HEK293 (cell line): ENCODE results near the gene CDC42.

ENCODE experiments used
- CTCF ChIA-PET: fragments of 350-600 bp; formaldehyde crosslinking; extraction: SDS; loops from one replicate; lab custom pipeline; 2021; ENCODE audit warnings: antibody characterized with exemption; lab: Yijun Ruan, JAX
- POLR2A ChIA-PET: fragments of 300-600 bp; formaldehyde crosslinking; extraction: SDS; loops from one replicate; lab custom pipeline; 2020; ENCODE audit warnings: antibody characterized with exemption, inconsistent platforms; lab: Yijun Ruan, JAX
- H3K27ac ChIP-seq: fragments of 200-500 bp; sonication (Bioruptor generic); 2 replicates; pipeline ENCODE4 v1.5.1; 2014; ENCODE audit warnings: low read depth, low read length, control low read depth, inconsistent platforms; ENCODE audit errors: extremely low read depth
- H3K36me3 ChIP-seq, 2 experiments: fragments of 200-500 bp in 1 of 2; sonication (Bioruptor generic) in 1 of 2; 1 replicate in 1 of 2; 2 replicates in 1 of 2; pipeline ENCODE4 v1.5.1; 2014 to 2017; ENCODE audit warnings: inconsistent platforms in 2 of 2, low read length in 2 of 2; ENCODE audit not compliant: control insufficient read depth in 2 of 2, insufficient read depth in 1 of 2
- H3K4me1 ChIP-seq: fragments of 200-500 bp; sonication (Bioruptor generic); 2 replicates; pipeline ENCODE4 v1.5.1; 2014; ENCODE audit warnings: mild to moderate bottlenecking, low read length, inconsistent platforms; ENCODE audit not compliant: control insufficient read depth, insufficient read depth
- H3K4me3 ChIP-seq: 2 replicates; pipeline ENCODE4 v1.5.1; 2011; ENCODE audit warnings: low read depth, mild to moderate bottlenecking, control low read depth, low read length, moderate library complexity
- H3K9me3 ChIP-seq: fragments of 200-500 bp; sonication (Bioruptor generic); 2 replicates; pipeline ENCODE4 v1.5.1; 2014; ENCODE audit warnings: low read depth, low read length, inconsistent platforms; ENCODE audit not compliant: control insufficient read depth, insufficient read depth
- ATF2 ChIP-seq: fragments of 450-650 bp; formaldehyde crosslinking; IDR thresholded peaks from 2 replicates; pipeline ENCODE4 v1.5.1; 2016; ENCODE audit warnings: missing biosample characterization, missing genetic modification characterization, low read depth
- GLIS2 ChIP-seq: fragments of 450-650 bp; formaldehyde crosslinking; IDR thresholded peaks from 2 replicates; pipeline ENCODE4 v1.5.1; 2016; ENCODE audit warnings: missing biosample characterization, missing genetic modification characterization
- KLF1 ChIP-seq: fragments of 450-650 bp; formaldehyde crosslinking; IDR thresholded peaks from 2 replicates; pipeline ENCODE4 v1.5.1; 2016; ENCODE audit warnings: missing biosample characterization, missing genetic modification characterization
- KLF10 ChIP-seq: fragments of 450-650 bp; IDR thresholded peaks from 2 replicates; pipeline ENCODE4 v1.5.1; 2018; ENCODE audit warnings: missing biosample characterization, mild to moderate bottlenecking, missing genetic modification characterization
- REPIN1 ChIP-seq: fragments of 450-650 bp; formaldehyde crosslinking; IDR thresholded peaks from 2 replicates; pipeline ENCODE4 v1.5.1; 2017; ENCODE audit warnings: missing biosample characterization, missing genetic modification characterization, low read depth
- YY2 ChIP-seq: fragments of 450-650 bp; formaldehyde crosslinking; IDR thresholded peaks from 2 replicates; pipeline ENCODE4 v1.5.1; 2016; ENCODE audit warnings: missing biosample characterization, missing genetic modification characterization
- ZBTB26 ChIP-seq: fragments of 450-650 bp; formaldehyde crosslinking; optimal IDR thresholded peaks from 2 replicates; pipeline ENCODE3; 2016; ENCODE audit warnings: missing biosample characterization, mild to moderate bottlenecking, missing genetic modification characterization
- ZFP37 ChIP-seq: fragments of 450-650 bp; formaldehyde crosslinking; IDR thresholded peaks from 2 replicates; pipeline ENCODE4 v1.5.1; 2016; ENCODE audit warnings: missing biosample characterization, missing genetic modification characterization
- ZNF114 ChIP-seq: fragments of 450-650 bp; formaldehyde crosslinking; IDR thresholded peaks from 2 replicates; pipeline ENCODE4 v1.5.0; 2017; ENCODE audit warnings: missing biosample characterization, missing genetic modification characterization
- ZNF121 ChIP-seq: fragments of 450-650 bp; formaldehyde crosslinking; IDR thresholded peaks from 2 replicates; pipeline ENCODE4 v1.5.1; 2016; ENCODE audit warnings: missing biosample characterization, missing genetic modification characterization
- ZNF140 ChIP-seq: fragments of 450-650 bp; formaldehyde crosslinking; IDR thresholded peaks from 2 replicates; pipeline ENCODE4 v1.5.1; 2016; ENCODE audit warnings: missing biosample characterization, missing genetic modification characterization
- ZNF18 ChIP-seq: fragments of 450-650 bp; formaldehyde crosslinking; IDR thresholded peaks from 2 replicates; pipeline ENCODE4 v1.5.1; 2016; ENCODE audit warnings: missing biosample characterization, missing genetic modification characterization
- ZNF23 ChIP-seq: fragments of 450-650 bp; formaldehyde crosslinking; IDR thresholded peaks from 2 replicates; pipeline ENCODE4 v1.5.1; 2016; ENCODE audit warnings: missing biosample characterization, missing genetic modification characterization, borderline replicate concordance
- ZNF473 ChIP-seq: fragments of 450-650 bp; formaldehyde crosslinking; IDR thresholded peaks from 2 replicates; pipeline ENCODE4 v1.5.1; 2017; ENCODE audit warnings: missing biosample characterization, missing genetic modification characterization
- ZNF561 ChIP-seq: fragments of 450-650 bp; IDR thresholded peaks from 2 replicates; pipeline ENCODE4 v1.5.1; 2018; ENCODE audit warnings: missing biosample characterization, missing genetic modification characterization, borderline replicate concordance
- ZNF626 ChIP-seq: fragments of 450-650 bp; sonication (Bioruptor Pico); formaldehyde crosslinking; IDR thresholded peaks from 2 replicates; pipeline ENCODE4 v1.5.1; 2018; ENCODE audit warnings: missing biosample characterization, missing genetic modification characterization, inconsistent platforms
- ZNF654 ChIP-seq: fragments of 450-650 bp; formaldehyde crosslinking; IDR thresholded peaks from 2 replicates; pipeline ENCODE4 v1.5.1; 2016; ENCODE audit warnings: low read depth, missing biosample characterization, missing genetic modification characterization
- ZNF707 ChIP-seq: fragments of 450-650 bp; formaldehyde crosslinking; IDR thresholded peaks from 2 replicates; pipeline ENCODE4 v1.5.1; 2016; ENCODE audit warnings: missing biosample characterization, missing genetic modification characterization
- ZSCAN18 ChIP-seq: fragments of 450-650 bp; formaldehyde crosslinking; IDR thresholded peaks from 2 replicates; pipeline ENCODE4 v1.5.1; 2016; ENCODE audit warnings: missing biosample characterization, missing genetic modification characterization

Gene CDC42

GRCh38 chr1:22139066-22139594 is 86.6 kb downstream of the CDC42 start:
- H3K4me1 ChIP-seq = no peaks in the 10 kb centered on the region; the same call in 1 of the 2 replicates
- POLR2A ChIA-PET = no interaction called here
- no peak for TF ChIP-seq ZNF654 (tag by site-specific recombination)
- 0 out of 2 replicates have a peak, but pooled peaks have one; percentile 27 for TF ChIP-seq GLIS2 (tag by site-specific recombination)
- no peak for TF ChIP-seq ZNF23 (tag by site-specific recombination)
- H3K36me3 ChIP-seq = no peaks in the 10 kb centered on the region
- H3K4me3 ChIP-seq = no peak overlapping the region
- CTCF ChIA-PET = interaction anchor here (1.9 kb wide), 1 partner anchor 277 kb away, joined by 8 read pairs; no protein-coding TSS in a partner anchor
- H3K27ac ChIP-seq = no peak overlapping the region
- H3K9me3 ChIP-seq = no peaks in the 10 kb centered on the region

- no peak overlapping the region for H3K27ac ChIP-seq
- no peaks in the 10 kb centered on the region for H3K36me3 ChIP-seq
- ChIA-PET CTCF (interaction anchor here (1.6 to 2.6 kb wide), 3 partner anchors 9 to 276 kb away, joined by 4 to 14 read pairs (median 8); no protein-coding TSS in a partner anchor), POLR2A (interaction anchor here (0.6 kb wide), 1 partner anchor 1131 kb away, joined by 3 read pairs; no protein-coding TSS in a partner anchor)
- no peak overlapping the region for H3K4me3 ChIP-seq
- H3K4me1 ChIP-seq = no peaks in the 10 kb centered on the region; the same call in 1 of the 2 replicates
- no peaks in the 10 kb centered on the region for H3K9me3 ChIP-seq
- TF ChIP-seq ZFP37 (tag by site-specific recombination) = no peak
- no peak for TF ChIP-seq ZNF140
- TF ChIP-seq ZSCAN18 (tag by site-specific recombination) = no peak
- no peak for TF ChIP-seq KLF10
- TF ChIP-seq ZNF114 = no peak
- no peak for TF ChIP-seq KLF1 (tag by site-specific recombination)
- no peak for TF ChIP-seq ZNF121 (tag by site-specific recombination)
- no peak for TF ChIP-seq ZBTB26 (tag by site-specific recombination)
- TF ChIP-seq ZNF18 (tag by site-specific recombination) = no peak
- TF ChIP-seq ZNF707 (tag by site-specific recombination) = no peak
- TF ChIP-seq ZNF626 = no peak
- no peak for TF ChIP-seq ZNF561 (tag by site-specific recombination)
- no peak for TF ChIP-seq ATF2 (tag by site-specific recombination)
- TF ChIP-seq YY2 (tag by site-specific recombination) = no peak
- TF ChIP-seq REPIN1 (tag by site-specific recombination) = no peak
- no peak for TF ChIP-seq ZNF473 (tag by site-specific recombination)
- TF ChIP-seq, all 188 proteins: peak for 0
Observed at GRCh38 chr1:22139817-22140216, 87.3 kb downstream of the CDC42 start.
